ENCODE measurements around the gene NTN1. TPM values are rescaled to one million over a fixed set of nuclear protein-coding genes. Genes with fewer than 3 reads are reported as not detected.
"Not testable (repeated sequence)": the region's sequence is repeated elsewhere in the genome, so short reads cannot be mapped to it uniquely, and the experiment has no call there.

The NTN1 gene
- total RNA-seq, 1 donor from 2014 or later, result 1.1 TPM

GRCh38 chr17:9095390-9095789, 74.1 kb downstream of the NTN1 start:
- CTCF ChIA-PET, result no interaction called here
- H3K9me3 Mint-ChIP-seq, result no peaks in the 10 kb centered on the region

GRCh38 chr17:9098242-9098825, 77.0 kb downstream of the NTN1 start:
- peaks cover 5% of the 10 kb centered on the region for H3K9me3 Mint-ChIP-seq
- TF ChIP-seq, protein P1, sequence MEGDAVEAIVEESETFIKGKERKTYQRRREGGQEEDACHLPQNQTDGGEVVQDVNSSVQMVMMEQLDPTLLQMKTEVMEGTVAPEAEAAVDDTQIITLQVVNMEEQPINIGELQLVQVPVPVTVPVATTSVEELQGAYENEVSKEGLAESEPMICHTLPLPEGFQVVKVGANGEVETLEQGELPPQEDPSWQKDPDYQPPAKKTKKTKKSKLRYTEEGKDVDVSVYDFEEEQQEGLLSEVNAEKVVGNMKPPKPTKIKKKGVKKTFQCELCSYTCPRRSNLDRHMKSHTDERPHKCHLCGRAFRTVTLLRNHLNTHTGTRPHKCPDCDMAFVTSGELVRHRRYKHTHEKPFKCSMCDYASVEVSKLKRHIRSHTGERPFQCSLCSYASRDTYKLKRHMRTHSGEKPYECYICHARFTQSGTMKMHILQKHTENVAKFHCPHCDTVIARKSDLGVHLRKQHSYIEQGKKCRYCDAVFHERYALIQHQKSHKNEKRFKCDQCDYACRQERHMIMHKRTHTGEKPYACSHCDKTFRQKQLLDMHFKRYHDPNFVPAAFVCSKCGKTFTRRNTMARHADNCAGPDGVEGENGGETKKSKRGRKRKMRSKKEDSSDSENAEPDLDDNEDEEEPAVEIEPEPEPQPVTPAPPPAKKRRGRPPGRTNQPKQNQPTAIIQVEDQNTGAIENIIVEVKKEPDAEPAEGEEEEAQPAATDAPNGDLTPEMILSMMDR (IDR thresholded peaks at IDR 0.05), result no peak
- DNase-seq (no peak), ATAC-seq (ENCODE audit: low read depth) (no peak)
- H3K27ac Mint-ChIP-seq, result no peak overlapping the region
- H3K4me1 Mint-ChIP-seq, result peaks cover 8% of the 10 kb centered on the region
- no peaks in the 10 kb centered on the region for H3K36me3 Mint-ChIP-seq (ENCODE audit: low read depth)
- intact Hi-C loops (cut with micrococcal nuclease), result no loop called here
- no peak overlapping the region for H3K4me3 Mint-ChIP-seq
- H3K27me3 Mint-ChIP-seq, result peaks cover 12% of the 10 kb centered on the region
- CTCF ChIA-PET, result no interaction called here
- POLR2A ChIA-PET, result no interaction called here

More at GRCh38 chr17:9095390-9095789, 74.1 kb downstream of the NTN1 start:
- DNase-seq (no peak), ATAC-seq (ENCODE audit: low read depth) (no peak)
- TF ChIP-seq, protein P1 (IDR thresholded peaks at IDR 0.05), result no peak
- no peaks in the 10 kb centered on the region for H3K4me1 Mint-ChIP-seq
- no peak overlapping the region for H3K4me3 Mint-ChIP-seq
- no peak overlapping the region for H3K27ac Mint-ChIP-seq
- intact Hi-C loops (cut with micrococcal nuclease), result no loop called here
- POLR2A ChIA-PET, result no interaction called here
- H3K27me3 Mint-ChIP-seq, result peaks cover 12% of the 10 kb centered on the region
- H3K36me3 Mint-ChIP-seq (ENCODE audit: low read depth), result no peaks in the 10 kb centered on the region

DNA sequence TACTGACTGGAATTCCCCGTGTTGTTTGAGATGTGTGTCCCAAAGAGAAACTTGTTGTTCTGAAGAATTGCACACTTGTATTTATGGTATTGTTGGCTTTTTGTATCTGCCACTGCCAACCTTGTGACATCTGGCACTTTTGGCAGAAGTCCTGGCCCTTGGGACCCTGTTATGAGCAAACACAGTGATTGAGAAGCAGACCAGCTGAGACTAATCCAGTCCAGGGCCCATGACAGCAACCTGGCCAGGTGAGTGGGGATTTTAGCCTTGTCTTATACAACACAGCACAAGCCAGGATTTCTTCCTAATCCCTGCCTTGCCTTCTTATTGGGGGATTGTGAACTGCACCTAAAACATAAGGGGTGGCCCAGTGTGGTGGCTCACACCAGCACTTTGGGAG, 80.0 kb downstream of the NTN1 start:
- POLR2A ChIA-PET, result no interaction called here
- intact Hi-C loops (cut with micrococcal nuclease), result no loop called here
- no peak overlapping the region for H3K4me3 Mint-ChIP-seq
- peaks cover 5% of the 10 kb centered on the region for H3K9me3 Mint-ChIP-seq
- peaks cover 8% of the 10 kb centered on the region for H3K4me1 Mint-ChIP-seq
- ATAC-seq (ENCODE audit: low read depth), result no peak
- DNase-seq, result no peak
- TF ChIP-seq, protein P1 (IDR thresholded peaks at IDR 0.05), result no peak
- no peaks in the 10 kb centered on the region for H3K36me3 Mint-ChIP-seq (ENCODE audit: low read depth)
- no peak overlapping the region for H3K27ac Mint-ChIP-seq
- H3K27me3 Mint-ChIP-seq, result peaks cover 12% of the 10 kb centered on the region
- CTCF ChIA-PET, result no interaction called here

GRCh38 chr17:9103193-9103592, 81.9 kb downstream of the NTN1 start:
- POLR2A ChIA-PET, result interaction anchor here (0.6 kb wide), 1 partner anchor 668 kb away, joined by 10 read pairs; no protein-coding TSS in a partner anchor
- H3K4me3 Mint-ChIP-seq; H3K27me3 Mint-ChIP-seq; intact Hi-C loops (cut with micrococcal nuclease); H3K36me3 Mint-ChIP-seq (ENCODE audit: low read depth); H3K27ac Mint-ChIP-seq; DNase-seq; H3K4me1 Mint-ChIP-seq; ATAC-seq (ENCODE audit: low read depth); CTCF ChIA-PET; H3K9me3 Mint-ChIP-seq: not testable (repeated sequence)

DNA sequence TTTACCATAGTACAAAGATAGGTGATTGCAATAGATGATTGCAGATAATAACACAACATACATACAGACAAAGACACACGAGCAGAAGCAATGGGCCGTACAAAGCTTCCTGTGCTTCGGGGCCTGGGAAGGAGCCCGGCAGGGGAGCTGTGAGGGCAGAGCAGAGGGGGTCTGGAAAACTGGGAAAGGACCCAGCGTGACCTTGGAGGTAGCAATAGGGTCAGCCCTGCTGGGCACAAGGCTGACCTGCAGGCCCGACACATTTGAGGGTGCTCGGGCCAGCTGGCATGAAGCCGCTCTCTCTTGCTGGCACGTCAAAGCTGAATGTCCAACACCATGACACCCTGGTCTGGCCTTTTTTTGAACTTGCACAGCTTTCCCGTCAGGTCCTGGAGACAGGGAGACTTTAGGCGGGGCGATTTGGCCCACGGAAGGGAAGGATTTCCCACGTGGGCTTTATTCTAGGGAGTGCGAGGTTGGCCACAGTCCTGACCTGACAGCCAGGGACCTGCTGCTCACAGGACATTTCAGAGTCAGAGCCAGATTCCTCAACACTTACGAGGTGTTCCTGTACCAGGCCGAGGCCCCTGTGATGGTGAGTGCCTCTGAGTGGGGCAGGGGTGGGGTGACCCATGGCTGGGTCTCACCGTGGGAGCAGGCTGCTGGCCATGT, 83.2 kb downstream of the NTN1 start:
- Mint-ChIP-seq H3K4me1 (peaks cover 8% of the 10 kb centered on the region), H3K27ac (no peak overlapping the region), H3K36me3 (ENCODE audit: low read depth) (no peaks in the 10 kb centered on the region), H3K4me3 (no peak overlapping the region), H3K27me3 (no peaks in the 10 kb centered on the region), H3K9me3 (peaks cover 5% of the 10 kb centered on the region)
- intact Hi-C loops (cut with micrococcal nuclease), result no loop called here
- TF ChIP-seq, protein P1 (IDR thresholded peaks at IDR 0.05), result no peak
- DNase-seq, result no peak
- ChIA-PET POLR2A (no interaction called here), CTCF (no interaction called here)
- no peak for ATAC-seq (ENCODE audit: low read depth)
